ENCODE results near the gene KRT27.

DNA sequence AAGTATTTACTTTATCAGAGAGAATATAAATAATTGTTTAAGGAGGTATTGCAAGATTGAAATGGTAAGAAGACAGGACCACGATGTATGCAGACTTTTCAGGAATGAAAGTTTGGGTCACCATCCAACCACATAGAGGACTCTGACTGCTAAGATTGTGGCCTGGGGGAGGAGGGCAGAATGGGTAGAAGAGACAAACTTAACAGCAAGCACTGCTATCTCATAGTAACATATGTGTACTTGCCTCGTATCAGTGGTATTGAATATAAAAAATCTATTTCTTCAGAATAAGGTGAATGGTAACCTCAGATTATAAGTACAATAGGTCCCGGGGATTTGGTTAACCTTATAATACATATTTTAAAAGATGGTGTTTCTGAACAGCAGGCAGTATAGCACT lies 34.2 kb upstream of the KRT27 start:
- TF ChIP-seq, protein P1, sequence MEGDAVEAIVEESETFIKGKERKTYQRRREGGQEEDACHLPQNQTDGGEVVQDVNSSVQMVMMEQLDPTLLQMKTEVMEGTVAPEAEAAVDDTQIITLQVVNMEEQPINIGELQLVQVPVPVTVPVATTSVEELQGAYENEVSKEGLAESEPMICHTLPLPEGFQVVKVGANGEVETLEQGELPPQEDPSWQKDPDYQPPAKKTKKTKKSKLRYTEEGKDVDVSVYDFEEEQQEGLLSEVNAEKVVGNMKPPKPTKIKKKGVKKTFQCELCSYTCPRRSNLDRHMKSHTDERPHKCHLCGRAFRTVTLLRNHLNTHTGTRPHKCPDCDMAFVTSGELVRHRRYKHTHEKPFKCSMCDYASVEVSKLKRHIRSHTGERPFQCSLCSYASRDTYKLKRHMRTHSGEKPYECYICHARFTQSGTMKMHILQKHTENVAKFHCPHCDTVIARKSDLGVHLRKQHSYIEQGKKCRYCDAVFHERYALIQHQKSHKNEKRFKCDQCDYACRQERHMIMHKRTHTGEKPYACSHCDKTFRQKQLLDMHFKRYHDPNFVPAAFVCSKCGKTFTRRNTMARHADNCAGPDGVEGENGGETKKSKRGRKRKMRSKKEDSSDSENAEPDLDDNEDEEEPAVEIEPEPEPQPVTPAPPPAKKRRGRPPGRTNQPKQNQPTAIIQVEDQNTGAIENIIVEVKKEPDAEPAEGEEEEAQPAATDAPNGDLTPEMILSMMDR (IDR thresholded peaks at IDR 0.05) = no peak
- no peak for TF ChIP-seq POLR2A (IDR thresholded peaks at IDR 0.05)
